Endothelial cell (in vitro differentiated cells): ENCODE results near the gene KLHL30. TPM values are rescaled to one million over a fixed set of nuclear protein-coding genes. Genes with fewer than 3 reads are reported as not detected.

Experiments used
- DNase-seq: peaks from one replicate; pipeline ENCODE4 v3.0.0; 2021; ENCODE audit warnings: low spot score
- H3K27ac Mint-ChIP-seq: one replicate; pipeline ENCODE4 v1.8.0; 2021; ENCODE audit warnings: mixed read lengths, inconsistent platforms; ENCODE audit not compliant: unreplicated experiment
- H3K27me3 Mint-ChIP-seq: one replicate; pipeline ENCODE4 v1.8.0; 2021; ENCODE audit warnings: mild to moderate bottlenecking, moderate library complexity, mixed read lengths, inconsistent platforms; ENCODE audit not compliant: unreplicated experiment
- H3K36me3 Mint-ChIP-seq: one replicate; pipeline ENCODE4 v1.8.0; 2021; ENCODE audit warnings: mild to moderate bottlenecking, low read depth, mixed read lengths, inconsistent platforms; ENCODE audit not compliant: unreplicated experiment
- H3K4me1 Mint-ChIP-seq: one replicate; pipeline ENCODE4 v1.8.0; 2021; ENCODE audit warnings: mild to moderate bottlenecking, mixed read lengths, inconsistent platforms; ENCODE audit not compliant: unreplicated experiment
- H3K4me3 Mint-ChIP-seq: one replicate; pipeline ENCODE4 v1.8.0; 2021; ENCODE audit warnings: mild to moderate bottlenecking, mixed read lengths, inconsistent platforms; ENCODE audit not compliant: unreplicated experiment
- H3K9me3 Mint-ChIP-seq: one replicate; pipeline ENCODE4 v1.8.0; 2021; ENCODE audit warnings: mixed read lengths, inconsistent platforms; ENCODE audit not compliant: unreplicated experiment
- total RNA-seq: library from RNA; stranded (reverse); fragmentation: NEBNext Ultra II Directional; extraction: Animal tissue kit (Norgen Biotek cat#: 25700); gene quantifications from one replicate; pipeline ENCODE4 v1.2.1, GENCODE V29; 2021; ENCODE audit not compliant: unreplicated experiment
- TF ChIP-seq, protein P1 (sequence below): fragments of 200-600 bp; sonication (generic); IDR thresholded peaks from one replicate; pipeline ENCODE4 v1.5.0; 2021; ENCODE audit warnings: antibody characterized with exemption; ENCODE audit not compliant: unreplicated experiment

KLHL30 gene
- total RNA-seq, 1 donor from 2014 or later, result not detected

DNA sequence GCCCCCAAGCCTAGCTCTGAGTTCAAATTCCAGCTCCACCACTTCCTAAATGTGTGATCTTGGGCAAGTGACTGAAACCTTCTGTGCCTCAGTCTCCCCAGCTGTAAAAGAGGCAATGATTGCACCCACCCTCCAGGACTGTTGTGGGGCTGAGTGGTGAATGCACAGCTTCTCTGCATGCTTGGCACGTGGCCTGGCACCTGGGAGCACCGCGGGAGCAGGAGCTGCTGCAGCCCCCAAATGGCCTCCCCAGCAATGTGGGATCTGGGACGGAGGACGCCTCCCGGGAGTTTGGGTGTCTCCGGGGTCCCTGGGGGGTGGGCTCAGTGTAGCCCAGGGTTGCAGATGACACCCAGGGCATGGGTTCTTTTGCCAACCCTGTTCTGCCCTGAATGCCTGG, 1.6 kb downstream of the KLHL30 start:
- DNase-seq, result no peak
- no peak overlapping the region for H3K27ac Mint-ChIP-seq
- peaks cover 8% of the 10 kb centered on the region for H3K36me3 Mint-ChIP-seq
- peaks cover 3% of the 10 kb centered on the region for H3K4me1 Mint-ChIP-seq
- H3K27me3 Mint-ChIP-seq, result peaks cover 10% of the 10 kb centered on the region
- TF ChIP-seq, protein P1, sequence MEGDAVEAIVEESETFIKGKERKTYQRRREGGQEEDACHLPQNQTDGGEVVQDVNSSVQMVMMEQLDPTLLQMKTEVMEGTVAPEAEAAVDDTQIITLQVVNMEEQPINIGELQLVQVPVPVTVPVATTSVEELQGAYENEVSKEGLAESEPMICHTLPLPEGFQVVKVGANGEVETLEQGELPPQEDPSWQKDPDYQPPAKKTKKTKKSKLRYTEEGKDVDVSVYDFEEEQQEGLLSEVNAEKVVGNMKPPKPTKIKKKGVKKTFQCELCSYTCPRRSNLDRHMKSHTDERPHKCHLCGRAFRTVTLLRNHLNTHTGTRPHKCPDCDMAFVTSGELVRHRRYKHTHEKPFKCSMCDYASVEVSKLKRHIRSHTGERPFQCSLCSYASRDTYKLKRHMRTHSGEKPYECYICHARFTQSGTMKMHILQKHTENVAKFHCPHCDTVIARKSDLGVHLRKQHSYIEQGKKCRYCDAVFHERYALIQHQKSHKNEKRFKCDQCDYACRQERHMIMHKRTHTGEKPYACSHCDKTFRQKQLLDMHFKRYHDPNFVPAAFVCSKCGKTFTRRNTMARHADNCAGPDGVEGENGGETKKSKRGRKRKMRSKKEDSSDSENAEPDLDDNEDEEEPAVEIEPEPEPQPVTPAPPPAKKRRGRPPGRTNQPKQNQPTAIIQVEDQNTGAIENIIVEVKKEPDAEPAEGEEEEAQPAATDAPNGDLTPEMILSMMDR, result no peak
- H3K4me3 Mint-ChIP-seq, result no peak overlapping the region
- no peaks in the 10 kb centered on the region for H3K9me3 Mint-ChIP-seq

DNA sequence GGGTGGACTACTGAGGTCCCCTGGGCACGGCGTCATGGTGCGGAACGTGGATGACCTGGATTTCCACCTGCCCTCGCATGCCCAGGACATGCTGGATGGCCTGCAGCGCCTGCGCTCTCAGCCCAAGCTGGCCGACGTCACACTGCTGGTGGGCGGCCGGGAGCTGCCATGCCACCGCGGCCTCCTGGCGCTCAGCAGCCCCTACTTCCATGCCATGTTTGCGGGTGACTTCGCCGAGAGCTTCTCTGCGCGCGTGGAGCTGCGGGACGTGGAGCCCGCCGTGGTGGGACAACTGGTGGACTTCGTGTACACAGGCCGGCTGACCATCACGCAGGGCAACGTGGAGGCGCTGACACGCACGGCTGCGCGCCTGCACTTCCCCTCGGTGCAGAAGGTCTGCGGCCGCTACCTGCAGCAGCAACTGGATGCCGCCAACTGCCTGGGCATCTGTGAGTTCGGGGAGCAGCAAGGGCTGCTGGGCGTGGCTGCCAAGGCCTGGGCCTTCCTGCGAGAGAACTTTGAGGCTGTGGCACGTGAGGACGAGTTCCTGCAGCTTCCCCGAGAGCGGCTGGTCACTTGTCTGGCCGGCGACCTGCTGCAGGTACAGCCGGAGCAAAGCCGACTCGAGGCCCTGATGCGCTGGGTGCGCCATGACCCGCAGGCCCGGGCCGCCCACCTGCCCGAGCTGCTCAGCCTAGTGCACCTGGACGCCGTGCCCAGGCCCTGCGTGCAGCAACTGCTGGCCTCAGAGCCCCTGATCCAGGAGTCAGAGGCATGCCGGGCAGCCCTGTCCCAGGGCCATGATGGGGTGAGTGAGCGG, 2.5 kb downstream of the KLHL30 start:
- no peak overlapping the region for H3K27ac Mint-ChIP-seq
- H3K4me1 Mint-ChIP-seq, result peaks cover 3% of the 10 kb centered on the region
- H3K4me3 Mint-ChIP-seq, result no peak overlapping the region
- no peaks in the 10 kb centered on the region for H3K9me3 Mint-ChIP-seq
- DNase-seq, result no peak
- TF ChIP-seq, protein P1, result no peak
- H3K27me3 Mint-ChIP-seq, result peaks cover 10% of the 10 kb centered on the region
- H3K36me3 Mint-ChIP-seq, result peaks cover 8% of the 10 kb centered on the region

DNA sequence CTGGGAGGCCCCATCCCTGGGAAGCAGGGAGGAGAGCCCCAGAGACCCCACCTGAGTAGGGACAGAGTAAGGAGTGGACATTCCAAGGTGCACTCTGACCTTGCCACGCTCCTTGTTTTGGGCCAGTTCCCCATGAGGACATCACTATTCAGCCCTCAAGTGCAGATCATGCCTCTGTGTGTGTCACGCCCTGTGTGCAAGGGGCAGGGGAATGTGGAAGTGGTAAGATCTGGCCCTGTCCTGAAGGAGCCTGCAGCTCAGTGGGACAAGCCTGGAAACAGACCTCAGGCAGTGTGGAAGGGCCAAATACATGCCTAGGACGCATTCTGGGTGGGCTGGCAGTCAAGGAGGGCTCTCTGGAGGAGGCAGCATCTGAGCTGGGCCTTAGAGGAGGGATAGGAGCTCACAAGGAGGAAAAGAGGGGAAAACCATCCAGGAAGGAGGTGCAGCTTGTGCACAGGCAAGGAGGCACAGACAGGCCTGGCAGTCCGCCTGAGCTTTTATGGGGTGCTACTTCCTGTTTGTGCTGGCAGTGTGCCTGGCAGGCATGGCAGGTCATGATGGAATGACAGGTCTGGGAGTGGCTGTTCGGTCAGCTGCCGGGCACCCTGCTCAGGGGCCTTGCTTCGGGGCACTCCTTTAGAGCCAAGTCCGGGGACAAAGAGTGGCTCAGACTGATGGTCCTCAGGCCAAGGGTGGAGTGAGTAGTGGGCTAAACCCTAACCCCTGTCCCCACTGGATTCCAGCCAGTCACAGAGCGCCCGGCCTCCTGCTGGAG, 3.3 kb downstream of the KLHL30 start:
- Mint-ChIP-seq H3K4me1 (peaks cover 3% of the 10 kb centered on the region), H3K9me3 (no peaks in the 10 kb centered on the region), H3K27me3 (peaks cover 5% of the 10 kb centered on the region), H3K4me3 (no peak overlapping the region), H3K36me3 (peaks cover 8% of the 10 kb centered on the region), H3K27ac (no peak overlapping the region)
- TF ChIP-seq, protein P1, result no peak
- DNase-seq, result no peak

DNA sequence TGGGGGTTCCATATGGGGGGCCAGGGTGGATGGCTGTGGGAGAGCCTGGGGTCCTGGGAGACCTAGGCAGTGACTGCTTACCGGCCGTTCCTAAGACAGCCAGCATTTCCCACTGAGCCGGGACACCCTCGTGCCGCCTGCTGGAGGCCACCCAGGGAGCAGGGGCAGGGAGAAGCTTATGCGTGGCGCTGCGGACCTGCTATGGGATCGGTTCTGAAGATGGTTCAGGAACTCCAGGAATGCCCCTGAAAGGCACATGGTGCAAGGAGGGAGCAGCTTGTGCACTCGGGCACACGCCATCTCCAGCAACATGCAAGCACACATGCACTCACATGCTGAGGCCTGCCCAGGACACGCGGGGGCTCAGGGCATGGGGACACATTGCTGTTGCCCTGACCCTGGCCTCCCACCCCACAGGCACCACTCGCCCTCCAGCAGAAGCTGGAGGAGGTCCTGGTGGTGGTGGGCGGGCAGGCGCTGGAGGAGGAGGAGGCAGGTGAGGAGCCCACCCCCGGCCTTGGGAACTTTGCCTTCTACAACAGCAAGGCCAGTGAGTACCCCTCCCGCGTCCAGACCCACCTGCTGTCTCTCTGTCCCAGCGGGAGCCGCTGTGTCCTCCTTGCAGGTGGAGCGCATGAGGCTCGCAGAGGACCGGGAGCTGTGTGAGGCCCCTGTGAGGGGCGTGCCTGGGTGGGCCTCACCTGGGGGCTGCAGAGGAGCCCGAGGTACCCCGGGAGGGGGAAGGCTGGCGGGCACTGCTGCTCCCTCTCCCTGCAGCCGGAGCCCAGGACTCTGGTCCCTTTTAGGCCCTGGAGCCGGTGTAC, 4.1 kb downstream of the KLHL30 start:
- TF ChIP-seq, protein P1, result no peak
- no peak for DNase-seq
- Mint-ChIP-seq H3K9me3 (no peaks in the 10 kb centered on the region), H3K27ac (no peak overlapping the region), H3K4me1 (peaks cover 3% of the 10 kb centered on the region), H3K36me3 (peaks cover 8% of the 10 kb centered on the region), H3K4me3 (no peak overlapping the region), H3K27me3 (peaks cover 9% of the 10 kb centered on the region)
